ENCODE results near the gene INSIG1.

INSIG1 gene

DNA sequence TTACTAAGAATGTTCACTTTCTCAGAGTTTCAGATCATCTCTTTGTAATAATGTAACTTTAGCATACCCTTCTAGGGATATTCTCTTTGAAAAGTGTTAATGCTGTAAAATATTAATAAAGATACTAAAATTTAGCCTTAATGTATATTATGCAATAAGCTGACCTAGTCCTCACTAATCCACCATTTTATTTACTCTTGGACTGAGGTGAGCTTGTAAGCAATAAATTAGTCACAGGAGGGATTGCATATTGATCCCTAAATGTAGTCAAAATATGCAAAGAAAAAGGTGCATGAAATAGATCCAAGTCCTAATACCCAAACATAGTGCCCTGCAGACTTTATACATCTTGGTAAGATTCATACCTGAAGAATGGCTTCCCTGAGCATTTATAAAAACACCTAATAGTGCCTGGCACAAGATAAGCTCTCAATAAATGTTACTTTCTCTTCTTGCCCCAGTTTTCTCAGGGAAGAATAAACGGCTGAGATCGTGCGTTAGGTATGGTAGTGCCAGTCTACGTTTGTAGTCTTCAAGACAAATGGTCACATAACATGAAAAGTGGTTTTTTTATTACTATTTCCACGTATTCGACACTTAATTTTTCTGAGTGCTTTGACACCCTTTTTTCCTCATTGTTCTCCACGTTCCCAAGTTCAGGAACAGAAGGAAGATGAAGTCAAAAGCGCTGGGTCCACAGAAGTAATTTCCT lies 14.3 kb downstream of the INSIG1 start:
- H3K27me3 ChIP-seq (ENCODE audit: insufficient read depth, low read length), result no peaks in the 10 kb centered on the region
- H3K4me3 ChIP-seq (ENCODE audit: low read length), result no peak overlapping the region
- no peak overlapping the region for H3K27ac ChIP-seq (ENCODE audit: low read length)
- no peak overlapping the region for H3K9ac ChIP-seq (ENCODE audit: low read depth, low read length)
- H3K36me3 ChIP-seq (ENCODE audit: insufficient read depth, low read depth, low read length), result peaks cover 38% of the 10 kb centered on the region
- no peaks in the 10 kb centered on the region for H3K9me3 ChIP-seq (ENCODE audit: insufficient read depth, low read depth, low read length)
- H3K4me1 ChIP-seq (ENCODE audit: insufficient read depth, low read length), result no peaks in the 10 kb centered on the region

DNA sequence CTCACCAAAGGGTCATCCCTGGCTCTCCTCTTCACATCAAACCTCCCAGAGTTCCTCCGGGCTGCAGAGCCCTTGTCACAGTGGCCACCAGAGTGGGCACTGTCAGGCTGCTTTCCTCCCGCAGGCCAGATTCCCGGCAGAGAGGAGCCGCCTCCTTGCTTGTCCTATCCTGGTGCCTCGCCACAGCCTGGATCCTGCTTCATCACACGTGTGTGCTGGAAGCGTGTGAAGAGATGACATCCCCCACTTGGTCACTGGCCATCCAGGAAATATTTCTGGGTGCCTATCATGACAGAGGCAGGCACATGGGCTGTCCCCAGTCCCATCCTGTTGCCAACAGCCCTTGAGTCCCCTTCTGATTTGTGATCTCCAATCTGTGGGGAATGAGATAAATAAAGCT lies 15.0 kb downstream of the INSIG1 start:
- H3K4me1 ChIP-seq (ENCODE audit: insufficient read depth, low read length), result no peaks in the 10 kb centered on the region

GRCh38 chr7:155313096-155313495 lies 15.4 kb downstream of the INSIG1 start:
- Histone ChIP-seq H3K27me3 (ENCODE audit: insufficient read depth, low read length) (no peaks in the 10 kb centered on the region), H3K36me3 (ENCODE audit: insufficient read depth, low read depth, low read length) (peaks cover 26% of the 10 kb centered on the region), H3K9ac (ENCODE audit: low read depth, low read length) (no peak overlapping the region), H3K27ac (ENCODE audit: low read length) (no peak overlapping the region), H3K4me3 (ENCODE audit: low read length) (no peak overlapping the region), H3K9me3 (ENCODE audit: insufficient read depth, low read depth, low read length) (no peaks in the 10 kb centered on the region), H3K4me1 (ENCODE audit: insufficient read depth, low read length) (no peaks in the 10 kb centered on the region)

More for the DNA sequence above, 15.0 kb downstream of the INSIG1 start:
- H3K9me3 ChIP-seq (ENCODE audit: insufficient read depth, low read depth, low read length), result no peaks in the 10 kb centered on the region
- no peak overlapping the region for H3K27ac ChIP-seq (ENCODE audit: low read length)
- H3K9ac ChIP-seq (ENCODE audit: low read depth, low read length), result no peak overlapping the region
- no peaks in the 10 kb centered on the region for H3K27me3 ChIP-seq (ENCODE audit: insufficient read depth, low read length)
- no peak overlapping the region for H3K4me3 ChIP-seq (ENCODE audit: low read length)
- peaks cover 31% of the 10 kb centered on the region for H3K36me3 ChIP-seq (ENCODE audit: insufficient read depth, low read depth, low read length)

GRCh38 chr7:155315977-155316376 lies 18.3 kb downstream of the INSIG1 start:
- H3K4me3 ChIP-seq (ENCODE audit: low read length), result no peak overlapping the region
- H3K4me1 ChIP-seq (ENCODE audit: insufficient read depth, low read length), result no peaks in the 10 kb centered on the region
- no peaks in the 10 kb centered on the region; the same call in 1 of the 2 replicates for H3K27me3 ChIP-seq (ENCODE audit: insufficient read depth, low read length)
- no peaks in the 10 kb centered on the region for H3K9me3 ChIP-seq (ENCODE audit: insufficient read depth, low read depth, low read length)
- no peak overlapping the region for H3K27ac ChIP-seq (ENCODE audit: low read length)
- H3K36me3 ChIP-seq (ENCODE audit: insufficient read depth, low read depth, low read length), result no peaks in the 10 kb centered on the region
- H3K9ac ChIP-seq (ENCODE audit: low read depth, low read length), result no peak overlapping the region

GRCh38 chr7:155316427-155317113 lies 18.9 kb downstream of the INSIG1 start:
- H3K36me3 ChIP-seq (ENCODE audit: insufficient read depth, low read depth, low read length), result no peaks in the 10 kb centered on the region
- H3K4me3 ChIP-seq (ENCODE audit: low read length), result no peak overlapping the region
- no peak overlapping the region for H3K9ac ChIP-seq (ENCODE audit: low read depth, low read length)
- H3K9me3 ChIP-seq (ENCODE audit: insufficient read depth, low read depth, low read length), result no peaks in the 10 kb centered on the region
- no peaks in the 10 kb centered on the region for H3K4me1 ChIP-seq (ENCODE audit: insufficient read depth, low read length)
- H3K27me3 ChIP-seq (ENCODE audit: insufficient read depth, low read length), result no peaks in the 10 kb centered on the region; the same call in 1 of the 2 replicates
- no peak overlapping the region for H3K27ac ChIP-seq (ENCODE audit: low read length)

- no peaks in the 10 kb centered on the region for H3K9me3 ChIP-seq (ENCODE audit: insufficient read depth, low read depth, low read length)
- H3K4me1 ChIP-seq (ENCODE audit: insufficient read depth, low read length), result no peaks in the 10 kb centered on the region
- no peaks in the 10 kb centered on the region for H3K36me3 ChIP-seq (ENCODE audit: insufficient read depth, low read depth, low read length)
- no peak overlapping the region for H3K27ac ChIP-seq (ENCODE audit: low read length)
- H3K27me3 ChIP-seq (ENCODE audit: insufficient read depth, low read length), result no peaks in the 10 kb centered on the region; the same call in 1 of the 2 replicates
- H3K9ac ChIP-seq (ENCODE audit: low read depth, low read length), result no peak overlapping the region
- H3K4me3 ChIP-seq (ENCODE audit: low read length), result no peak overlapping the region
Observed at GRCh38 chr7:155317114-155317434, 19.4 kb downstream of the INSIG1 start.

GRCh38 chr7:155318245-155318644 lies 20.6 kb downstream of the INSIG1 start:
- Histone ChIP-seq H3K36me3 (ENCODE audit: insufficient read depth, low read depth, low read length) (no peaks in the 10 kb centered on the region), H3K27me3 (ENCODE audit: insufficient read depth, low read length) (no peaks in the 10 kb centered on the region; the same call in 1 of the 2 replicates), H3K4me1 (ENCODE audit: insufficient read depth, low read length) (no peaks in the 10 kb centered on the region), H3K9me3 (ENCODE audit: insufficient read depth, low read depth, low read length) (no peaks in the 10 kb centered on the region), H3K9ac (ENCODE audit: low read depth, low read length) (no peak overlapping the region), H3K27ac (ENCODE audit: low read length) (no peak overlapping the region), H3K4me3 (ENCODE audit: low read length) (no peak overlapping the region)

DNA sequence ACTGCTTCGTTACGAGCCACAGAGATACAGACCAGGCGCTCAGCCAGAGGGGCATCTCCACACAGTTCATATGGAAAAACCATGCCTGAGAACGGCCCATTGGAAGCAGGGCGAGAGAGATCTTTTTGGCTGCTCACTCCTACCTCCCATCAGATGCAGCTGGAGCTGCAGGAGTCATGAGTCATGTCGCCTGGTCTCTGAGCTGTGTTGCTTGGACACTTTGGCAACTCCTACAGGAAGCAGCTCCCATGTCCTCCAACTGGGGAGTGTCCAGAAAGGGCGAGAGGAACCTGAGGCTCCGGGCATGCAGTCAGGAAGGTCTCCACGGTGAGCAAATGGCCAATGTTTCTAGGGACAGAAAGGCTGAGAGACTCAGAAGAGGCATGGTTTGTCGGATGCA lies 24.9 kb downstream of the INSIG1 start:
- H3K4me3 ChIP-seq (ENCODE audit: low read length), result no peak overlapping the region
- H3K9me3 ChIP-seq (ENCODE audit: insufficient read depth, low read depth, low read length), result no peaks in the 10 kb centered on the region
- no peaks in the 10 kb centered on the region for H3K4me1 ChIP-seq (ENCODE audit: insufficient read depth, low read length)
- H3K27me3 ChIP-seq (ENCODE audit: insufficient read depth, low read length), result no peaks in the 10 kb centered on the region; the same call in 1 of the 2 replicates
- no peaks in the 10 kb centered on the region for H3K36me3 ChIP-seq (ENCODE audit: insufficient read depth, low read depth, low read length)
- no peak overlapping the region for H3K9ac ChIP-seq (ENCODE audit: low read depth, low read length)
- no peak overlapping the region for H3K27ac ChIP-seq (ENCODE audit: low read length)

DNA sequence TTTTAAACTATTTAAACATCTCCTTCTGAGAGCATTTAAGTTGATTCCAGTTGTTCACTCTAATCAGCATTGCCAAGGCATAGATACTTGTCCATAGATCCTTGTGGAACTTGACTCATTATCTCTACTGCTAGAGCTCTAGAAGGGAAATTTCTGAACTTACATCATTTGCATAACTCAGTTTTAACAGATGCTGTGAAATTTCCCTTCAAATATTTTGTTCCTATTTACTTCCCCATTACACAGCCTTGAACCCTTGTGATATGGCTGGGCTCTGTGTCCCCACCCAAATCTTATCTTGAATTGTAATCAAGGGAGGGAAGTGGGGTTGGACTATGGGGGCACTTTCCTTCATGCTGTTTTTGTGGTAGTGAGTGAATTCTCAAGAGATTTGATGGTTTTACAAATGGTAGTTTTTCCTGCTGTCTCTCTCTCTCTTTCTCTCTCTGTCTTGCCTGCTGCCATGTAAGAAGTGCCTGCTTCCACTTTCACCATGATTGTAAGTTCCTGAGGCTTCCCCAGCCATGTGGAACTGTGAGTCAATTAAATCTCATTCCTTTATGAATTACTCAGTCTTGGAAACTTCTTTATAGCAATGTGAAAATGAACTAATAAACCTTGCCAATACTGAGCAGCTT lies 25.4 kb downstream of the INSIG1 start:
- Histone ChIP-seq H3K4me1 (ENCODE audit: insufficient read depth, low read length) (no peaks in the 10 kb centered on the region), H3K36me3 (ENCODE audit: insufficient read depth, low read depth, low read length) (no peaks in the 10 kb centered on the region), H3K4me3 (ENCODE audit: low read length) (no peak overlapping the region), H3K9me3 (ENCODE audit: insufficient read depth, low read depth, low read length) (no peaks in the 10 kb centered on the region), H3K9ac (ENCODE audit: low read depth, low read length) (no peak overlapping the region), H3K27ac (ENCODE audit: low read length) (no peak overlapping the region), H3K27me3 (ENCODE audit: insufficient read depth, low read length) (no peaks in the 10 kb centered on the region; the same call in 1 of the 2 replicates)

- Histone ChIP-seq H3K4me1 (ENCODE audit: insufficient read depth, low read length) (no peaks in the 10 kb centered on the region), H3K9ac (ENCODE audit: low read depth, low read length) (no peak overlapping the region), H3K36me3 (ENCODE audit: insufficient read depth, low read depth, low read length) (no peaks in the 10 kb centered on the region), H3K9me3 (ENCODE audit: insufficient read depth, low read depth, low read length) (no peaks in the 10 kb centered on the region), H3K27ac (ENCODE audit: low read length) (no peak overlapping the region), H3K27me3 (ENCODE audit: insufficient read depth, low read length) (peaks cover 6% of the 10 kb centered on the region), H3K4me3 (ENCODE audit: low read length) (no peak overlapping the region)
Observed at GRCh38 chr7:155324012-155324917, 26.6 kb downstream of the INSIG1 start.

- H3K4me3 ChIP-seq (ENCODE audit: low read length), result no peak overlapping the region
- H3K4me1 ChIP-seq (ENCODE audit: insufficient read depth, low read length), result no peaks in the 10 kb centered on the region
- no peak overlapping the region for H3K27ac ChIP-seq (ENCODE audit: low read length)
- no peaks in the 10 kb centered on the region for H3K9me3 ChIP-seq (ENCODE audit: insufficient read depth, low read depth, low read length)
- H3K27me3 ChIP-seq (ENCODE audit: insufficient read depth, low read length), result peaks cover 6% of the 10 kb centered on the region
- no peak overlapping the region for H3K9ac ChIP-seq (ENCODE audit: low read depth, low read length)
- H3K36me3 ChIP-seq (ENCODE audit: insufficient read depth, low read depth, low read length), result no peaks in the 10 kb centered on the region
Observed at GRCh38 chr7:155324918-155325235, 27.2 kb downstream of the INSIG1 start.

All from iPS-20b (cell line).